ENCODE results near the gene NQO1. TPM values are rescaled to one million over a fixed set of nuclear protein-coding genes. Genes with fewer than 3 reads are reported as not detected.
"Not testable (repeated sequence)": the region's sequence is repeated elsewhere in the genome, so short reads cannot be mapped to it uniquely, and the experiment has no call there.

The NQO1 gene
- total RNA-seq, 2 donors from 2014 or later, result 126 to 141 TPM

DNA sequence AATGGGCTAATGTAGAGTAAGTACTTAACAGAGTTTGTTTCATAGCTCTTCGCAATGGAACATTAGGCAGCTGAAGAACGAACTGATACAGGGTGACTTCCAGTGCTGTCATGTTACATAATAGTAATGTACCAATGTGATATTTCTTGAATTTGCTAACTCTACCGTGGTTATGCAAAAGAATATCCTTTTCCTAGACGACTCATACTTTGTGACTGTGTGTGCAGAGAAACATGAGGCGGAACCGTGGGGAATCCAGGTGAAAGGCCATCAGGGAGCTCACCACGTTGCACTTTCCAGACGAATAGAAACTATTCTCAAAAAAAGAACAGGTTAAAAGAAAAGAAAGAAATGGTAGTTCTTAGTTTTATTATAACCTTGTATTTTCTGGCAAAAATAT is 15.2 kb upstream of the NQO1 start:
- Histone ChIP-seq H3K36me3 (ENCODE audit: control insufficient read depth, insufficient read depth, low read length) (peaks cover 64% of the 10 kb centered on the region), H3K4me1 (ENCODE audit: control insufficient read depth, insufficient read depth, low read length) (no peaks in the 10 kb centered on the region), H3K9me3 (ENCODE audit: control insufficient read depth, low read length) (no peaks in the 10 kb centered on the region), H3K9ac (ENCODE audit: extremely low read depth, low read length, poor library complexity, severe bottlenecking) (no peak overlapping the region), H3K27ac (ENCODE audit: low read depth, low read length) (no peak overlapping the region), H3K4me3 (ENCODE audit: low read length) (no peak overlapping the region), H3K27me3 (ENCODE audit: control insufficient read depth, insufficient read depth, low read length, poor library complexity, severe bottlenecking) (no peaks in the 10 kb centered on the region)
- Mint-ChIP-seq H3K4me1 (no peaks in the 10 kb centered on the region), H3K9me3 (no peaks in the 10 kb centered on the region), H3K36me3 (ENCODE audit: low read depth) (peaks cover 65% of the 10 kb centered on the region), H3K27ac (no peak overlapping the region), H3K27me3 (ENCODE audit: insufficient read depth) (no peaks in the 10 kb centered on the region), H3K4me3 (no peak overlapping the region)
- 94 to 99% methylated on average over 8 of the region's 8 CpGs for WGBS, 2 experiments (ENCODE audit: insufficient coverage in 1 of 2, insufficient read length in 1 of 2)
- TF ChIP-seq, protein P1, sequence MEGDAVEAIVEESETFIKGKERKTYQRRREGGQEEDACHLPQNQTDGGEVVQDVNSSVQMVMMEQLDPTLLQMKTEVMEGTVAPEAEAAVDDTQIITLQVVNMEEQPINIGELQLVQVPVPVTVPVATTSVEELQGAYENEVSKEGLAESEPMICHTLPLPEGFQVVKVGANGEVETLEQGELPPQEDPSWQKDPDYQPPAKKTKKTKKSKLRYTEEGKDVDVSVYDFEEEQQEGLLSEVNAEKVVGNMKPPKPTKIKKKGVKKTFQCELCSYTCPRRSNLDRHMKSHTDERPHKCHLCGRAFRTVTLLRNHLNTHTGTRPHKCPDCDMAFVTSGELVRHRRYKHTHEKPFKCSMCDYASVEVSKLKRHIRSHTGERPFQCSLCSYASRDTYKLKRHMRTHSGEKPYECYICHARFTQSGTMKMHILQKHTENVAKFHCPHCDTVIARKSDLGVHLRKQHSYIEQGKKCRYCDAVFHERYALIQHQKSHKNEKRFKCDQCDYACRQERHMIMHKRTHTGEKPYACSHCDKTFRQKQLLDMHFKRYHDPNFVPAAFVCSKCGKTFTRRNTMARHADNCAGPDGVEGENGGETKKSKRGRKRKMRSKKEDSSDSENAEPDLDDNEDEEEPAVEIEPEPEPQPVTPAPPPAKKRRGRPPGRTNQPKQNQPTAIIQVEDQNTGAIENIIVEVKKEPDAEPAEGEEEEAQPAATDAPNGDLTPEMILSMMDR (conservative IDR thresholded peaks at IDR 0.05), result no peak
- DNase-seq, result no peak

DNA sequence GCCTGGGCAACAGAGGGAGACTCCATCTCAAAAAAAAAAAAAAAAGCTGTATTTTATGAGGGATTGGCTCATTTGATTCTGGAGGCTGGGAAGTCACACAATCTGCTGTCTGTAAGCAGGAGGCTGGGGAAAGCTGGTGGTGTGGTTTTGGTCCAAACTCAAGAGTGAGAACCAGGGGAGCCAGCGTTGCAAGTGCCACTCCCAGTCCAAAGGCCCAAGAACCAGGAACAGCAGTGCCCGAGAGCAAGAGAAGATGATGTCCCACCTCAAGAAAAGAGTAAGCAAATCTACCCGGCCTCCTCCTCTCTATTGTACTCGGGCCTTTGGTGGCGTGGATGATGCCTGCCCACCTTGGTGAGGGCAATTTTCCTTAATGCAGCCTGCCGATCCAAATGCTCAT is 5.7 kb upstream of the NQO1 start:
- Mint-ChIP-seq H3K4me1 (peaks cover 5% of the 10 kb centered on the region), H3K4me3 (no peak overlapping the region), H3K27me3 (ENCODE audit: insufficient read depth) (no peaks in the 10 kb centered on the region), H3K9me3 (no peaks in the 10 kb centered on the region), H3K36me3 (ENCODE audit: low read depth) (peaks cover 2% of the 10 kb centered on the region), H3K27ac (no peak overlapping the region)
- Histone ChIP-seq H3K9ac (ENCODE audit: extremely low read depth, low read length, poor library complexity, severe bottlenecking) (no peak overlapping the region), H3K4me3 (ENCODE audit: low read length) (no peak overlapping the region), H3K9me3 (ENCODE audit: control insufficient read depth, low read length) (no peaks in the 10 kb centered on the region), H3K36me3 (ENCODE audit: control insufficient read depth, insufficient read depth, low read length) (no peaks in the 10 kb centered on the region), H3K4me1 (ENCODE audit: control insufficient read depth, insufficient read depth, low read length) (no peaks in the 10 kb centered on the region), H3K27ac (ENCODE audit: low read depth, low read length) (no peak overlapping the region), H3K27me3 (ENCODE audit: control insufficient read depth, insufficient read depth, low read length, poor library complexity, severe bottlenecking) (no peaks in the 10 kb centered on the region)
- TF ChIP-seq, protein P1 (conservative IDR thresholded peaks at IDR 0.05), result no peak
- no peak for DNase-seq
- 93 to 96% methylated on average over 5 to 6 of the region's 6 CpGs for WGBS, 2 experiments (ENCODE audit: insufficient coverage in 1 of 2, insufficient read length in 1 of 2)

DNA sequence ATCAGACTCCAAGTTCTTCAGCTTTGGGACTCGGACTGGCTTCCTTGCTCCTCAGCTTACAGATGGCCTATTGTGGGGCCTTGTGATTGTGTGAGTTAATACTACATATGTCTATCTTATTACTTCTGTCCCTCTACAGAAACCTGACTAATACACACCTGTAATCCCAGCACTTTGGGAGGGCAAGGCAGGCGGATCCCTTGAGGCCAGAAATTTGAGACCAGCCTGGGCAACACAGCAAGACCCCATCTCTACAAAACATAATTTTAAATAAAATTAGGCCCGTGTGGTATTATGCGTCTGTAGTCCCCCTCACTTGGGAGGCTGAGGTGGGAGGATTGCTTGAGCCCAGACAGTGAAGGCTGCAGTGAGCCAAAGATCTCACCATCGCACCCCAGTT is 4.9 kb upstream of the NQO1 start:
- H3K27ac Mint-ChIP-seq; H3K9ac ChIP-seq (ENCODE audit: extremely low read depth, low read length, poor library complexity, severe bottlenecking); DNase-seq; H3K9me3 ChIP-seq (ENCODE audit: control insufficient read depth, low read length); H3K36me3 ChIP-seq (ENCODE audit: control insufficient read depth, insufficient read depth, low read length); H3K36me3 Mint-ChIP-seq (ENCODE audit: low read depth); H3K4me1 ChIP-seq (ENCODE audit: control insufficient read depth, insufficient read depth, low read length); H3K9me3 Mint-ChIP-seq; H3K4me3 ChIP-seq (ENCODE audit: low read length); H3K27me3 ChIP-seq (ENCODE audit: control insufficient read depth, insufficient read depth, low read length, poor library complexity, severe bottlenecking); H3K27ac ChIP-seq (ENCODE audit: low read depth, low read length); H3K27me3 Mint-ChIP-seq (ENCODE audit: insufficient read depth); H3K4me1 Mint-ChIP-seq; H3K4me3 Mint-ChIP-seq: not testable (repeated sequence)
- WGBS, 2 experiments (ENCODE audit: insufficient coverage in 1 of 2, insufficient read length in 1 of 2), result 88 to 100% methylated on average over 1 to 5 of the region's 5 CpGs

DNA sequence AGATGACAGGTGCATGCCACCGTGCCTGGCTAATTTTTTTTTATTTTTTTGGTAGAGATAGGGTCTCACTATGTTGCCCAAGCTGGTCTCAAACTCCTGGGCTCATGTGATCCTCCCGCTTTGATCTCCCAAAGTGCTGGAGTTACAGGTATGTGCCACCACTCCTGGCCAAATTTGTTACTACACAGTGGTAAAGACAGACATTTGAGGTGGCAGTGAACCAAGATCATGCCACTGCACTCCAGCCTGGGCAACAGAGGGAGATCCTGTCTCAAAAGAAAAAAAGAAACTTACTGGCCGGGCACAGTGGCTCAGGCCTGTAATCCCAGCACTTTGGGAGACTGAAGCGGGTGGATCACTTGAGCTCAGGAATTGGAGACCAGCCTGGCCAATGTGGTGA is 2.7 kb upstream of the NQO1 start:
- peak overlapping the region; percentile 49 for H3K27ac Mint-ChIP-seq
- H3K9ac ChIP-seq (ENCODE audit: extremely low read depth, low read length, poor library complexity, severe bottlenecking); H3K4me3 Mint-ChIP-seq; H3K27me3 Mint-ChIP-seq (ENCODE audit: insufficient read depth); H3K4me1 ChIP-seq (ENCODE audit: control insufficient read depth, insufficient read depth, low read length); H3K4me3 ChIP-seq (ENCODE audit: low read length); H3K27ac ChIP-seq (ENCODE audit: low read depth, low read length); H3K36me3 Mint-ChIP-seq (ENCODE audit: low read depth); H3K27me3 ChIP-seq (ENCODE audit: control insufficient read depth, insufficient read depth, low read length, poor library complexity, severe bottlenecking); H3K9me3 ChIP-seq (ENCODE audit: control insufficient read depth, low read length); H3K9me3 Mint-ChIP-seq; DNase-seq; H3K36me3 ChIP-seq (ENCODE audit: control insufficient read depth, insufficient read depth, low read length): not testable (repeated sequence)
- H3K4me1 Mint-ChIP-seq, result peaks cover 19% of the 10 kb centered on the region
- 94 to 97% methylated on average over 4 of the region's 4 CpGs for WGBS, 2 experiments (ENCODE audit: insufficient coverage in 1 of 2, insufficient read length in 1 of 2)
